Trophoblast cell (in vitro differentiated cells and primary cell): ENCODE data around the gene SLC23A2.

Experiments used
- DNase-seq, 2 donors: peaks; one replicate each; pipeline ENCODE4 v3.0.0-alpha.2; 2016
- H2AFZ ChIP-seq: 2 replicates; pipeline ENCODE4 v1.6.1; 2013; ENCODE audit warnings: low read length, moderate library complexity, mild to moderate bottlenecking; ENCODE audit not compliant: insufficient read depth, poor library complexity
- H2AK5ac ChIP-seq: 2 replicates; pipeline ENCODE4 v1.6.1; 2013; ENCODE audit warnings: mild to moderate bottlenecking, low read length
- H2BK120ac ChIP-seq: 2 replicates; pipeline ENCODE4 v1.6.1; 2013; ENCODE audit warnings: low read length, mild to moderate bottlenecking, moderate library complexity; ENCODE audit not compliant: insufficient read depth, poor library complexity
- H2BK12ac ChIP-seq: 2 replicates; pipeline ENCODE4 v1.6.1; 2013; ENCODE audit warnings: mild to moderate bottlenecking, low read length, moderate library complexity
- H2BK5ac ChIP-seq: 2 replicates; pipeline ENCODE4 v1.6.1; 2013; ENCODE audit warnings: low read length, low read depth, moderate library complexity, mild to moderate bottlenecking; ENCODE audit not compliant: poor library complexity
- H3K14ac ChIP-seq: 2 replicates; pipeline ENCODE4 v1.6.1; 2013; ENCODE audit warnings: mild to moderate bottlenecking, low read length
- H3K18ac ChIP-seq: 2 replicates; pipeline ENCODE4 v1.6.1; 2013; ENCODE audit warnings: mild to moderate bottlenecking, low read length
- H3K23ac ChIP-seq: 2 replicates; pipeline ENCODE4 v1.6.1; 2013; ENCODE audit warnings: low read length
- H3K27ac ChIP-seq: 2 replicates; pipeline ENCODE4 v1.5.1; 2013; ENCODE audit warnings: low read depth, mild to moderate bottlenecking, inconsistent platforms, low read length, moderate library complexity
- H3K27me3 ChIP-seq: 2 replicates; pipeline ENCODE4 v1.6.1; 2013; ENCODE audit warnings: inconsistent platforms, mild to moderate bottlenecking, low read length, moderate library complexity; ENCODE audit not compliant: insufficient read depth
- H3K36me3 ChIP-seq, 2 experiments: 1 replicate in 1 of 2; 2 replicates in 1 of 2; pipeline ENCODE4 v1.6.1; 2013; ENCODE audit warnings: low read length in 2 of 2, mild to moderate bottlenecking in 2 of 2, moderate library complexity in 1 of 2; ENCODE audit not compliant: insufficient read depth in 2 of 2, control insufficient read depth in 1 of 2
- H3K4ac ChIP-seq: 2 replicates; pipeline ENCODE4 v1.6.1; 2013; ENCODE audit warnings: low read depth, mild to moderate bottlenecking, low read length, moderate library complexity
- H3K4me1 ChIP-seq, 2 experiments: 1 replicate in 1 of 2; 2 replicates in 1 of 2; pipeline ENCODE4 v1.6.1; 2013; ENCODE audit warnings: low read length in 2 of 2, mild to moderate bottlenecking in 2 of 2, moderate library complexity in 1 of 2; ENCODE audit not compliant: insufficient read depth in 2 of 2, control insufficient read depth in 1 of 2
- H3K4me2 ChIP-seq: 2 replicates; pipeline ENCODE4 v1.6.1; 2013; ENCODE audit warnings: inconsistent platforms, mild to moderate bottlenecking, low read length, moderate library complexity
- H3K4me3 ChIP-seq: 2 replicates; pipeline ENCODE4 v1.5.1; 2013; ENCODE audit warnings: mild to moderate bottlenecking, low read depth, low read length, inconsistent platforms
- H3K79me1 ChIP-seq: one replicate; pipeline ENCODE4 v1.6.1; 2013; ENCODE audit warnings: low read length
- H3K79me2 ChIP-seq: 2 replicates; pipeline ENCODE4 v1.6.1; 2013; ENCODE audit warnings: low read length, mild to moderate bottlenecking; ENCODE audit not compliant: control insufficient read depth, insufficient read depth, poor library complexity
- H3K9ac ChIP-seq: 2 replicates; pipeline ENCODE4 v1.6.1; 2013; ENCODE audit warnings: mild to moderate bottlenecking, low read length
- H3K9me3 ChIP-seq: 2 replicates; pipeline ENCODE4 v1.6.1; 2013; ENCODE audit warnings: low read depth, mild to moderate bottlenecking, control low read depth, inconsistent platforms, low read length; ENCODE audit not compliant: insufficient read depth
- H4K12ac ChIP-seq: 2 replicates; pipeline ENCODE4 v1.6.1; 2013; ENCODE audit warnings: low read depth, mild to moderate bottlenecking, low read length, moderate library complexity
- H4K8ac ChIP-seq: 2 replicates; pipeline ENCODE4 v1.6.1; 2013; ENCODE audit warnings: low read depth, mild to moderate bottlenecking, low read length, moderate library complexity
- H4K91ac ChIP-seq: one replicate; pipeline ENCODE4 v1.6.1; 2013; ENCODE audit warnings: low read depth, mild to moderate bottlenecking, low read length, moderate library complexity
- WGBS: extraction: QIAGEN DNeasy Blood & Tissue Kit; methylation state at CpG from one replicate; pipeline ENCODE4 v1.1.7; 2013; ENCODE audit warnings: missing lambda C conversion rate; ENCODE audit not compliant: insufficient read length, insufficient coverage; ENCODE audit errors: extremely low coverage; 5-methylcytosine and 5-hydroxymethylcytosine counted together

The SLC23A2 gene

DNA sequence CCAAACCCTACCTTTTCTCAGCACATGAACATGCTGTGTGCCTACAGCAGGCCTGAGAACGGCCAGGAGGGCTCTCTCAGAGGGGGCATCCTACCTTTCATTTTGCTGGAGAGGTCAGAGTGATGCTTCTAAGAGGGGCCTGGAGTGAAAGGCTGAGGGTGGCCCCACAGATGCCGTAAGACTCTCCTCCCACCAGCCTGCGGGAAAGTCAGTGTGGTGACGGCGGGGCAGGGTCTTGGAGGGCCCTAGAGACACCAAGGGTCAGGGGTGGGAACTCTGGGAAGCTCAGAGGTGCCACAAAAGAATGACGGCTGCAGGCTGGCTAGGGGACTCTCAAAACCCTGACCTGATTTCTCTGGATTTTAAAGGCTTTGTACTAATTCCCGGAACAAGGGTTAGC lies 107.6 kb downstream of the SLC23A2 start:
- H3K4me2 ChIP-seq = no peak overlapping the region
- H3K79me2 ChIP-seq = no peaks in the 10 kb centered on the region
- no peak overlapping the region for H3K27ac ChIP-seq
- no peak overlapping the region for H2AK5ac ChIP-seq
- H3K4me3 ChIP-seq = no peak overlapping the region
- H2BK12ac ChIP-seq = no peak overlapping the region
- no peak overlapping the region for H4K8ac ChIP-seq
- no peaks in the 10 kb centered on the region for H3K79me1 ChIP-seq
- no peak overlapping the region for H2BK5ac ChIP-seq
- no peak overlapping the region for H2BK120ac ChIP-seq
- H3K36me3 ChIP-seq = peaks cover 2% of the 10 kb centered on the region in 2 experiments
- no peak for DNase-seq
- H3K14ac ChIP-seq = no peak overlapping the region
- H2AFZ ChIP-seq = no peak overlapping the region
- H3K18ac ChIP-seq = no peak overlapping the region
- H3K4ac ChIP-seq = no peak overlapping the region
- no CpG with 5 or more reads among the region's 7 CpGs for WGBS
- no peak overlapping the region for H4K12ac ChIP-seq
- no peak overlapping the region for H4K91ac ChIP-seq
- no peaks in the 10 kb centered on the region for H3K27me3 ChIP-seq
- H3K4me1 ChIP-seq = peaks cover 4 to 8% of the 10 kb centered on the region in 2 experiments
- H3K9me3 ChIP-seq = peaks cover 2% of the 10 kb centered on the region
- no peak overlapping the region for H3K23ac ChIP-seq
- H3K9ac ChIP-seq = no peak overlapping the region

DNA sequence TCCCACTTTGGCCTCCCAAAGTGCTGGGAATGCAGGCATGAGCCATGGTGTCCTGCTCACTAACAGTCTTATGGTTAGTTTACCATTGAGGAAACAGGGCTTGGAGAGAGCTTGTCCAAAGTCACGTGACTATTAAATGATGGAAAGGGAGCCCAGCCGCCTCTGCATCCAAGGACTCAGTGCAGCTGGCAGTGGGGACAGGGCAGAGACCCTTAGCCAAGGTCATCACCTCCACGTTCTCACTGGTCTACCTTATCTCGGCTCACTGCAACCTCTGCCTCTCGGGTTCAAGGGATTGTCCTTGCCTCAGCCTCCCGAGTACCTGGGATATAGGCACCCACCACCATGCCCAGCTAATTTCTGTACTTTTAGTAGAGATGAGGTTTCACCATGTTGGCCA lies 109.3 kb downstream of the SLC23A2 start:
- Histone ChIP-seq H3K79me2 (no peaks in the 10 kb centered on the region), H3K4me1 (no peaks in the 10 kb centered on the region), H4K12ac (no peak overlapping the region), H4K91ac (no peak overlapping the region), H3K79me1 (no peaks in the 10 kb centered on the region), H2BK5ac (no peak overlapping the region), H3K27me3 (no peaks in the 10 kb centered on the region), H2BK120ac (no peak overlapping the region), H2AFZ (no peak overlapping the region), H2AK5ac (no peak overlapping the region), H3K18ac (no peak overlapping the region), H3K14ac (no peak overlapping the region), H4K8ac (no peak overlapping the region), H3K9me3 (peaks cover 2% of the 10 kb centered on the region), H3K27ac (no peak overlapping the region), H3K23ac (no peak overlapping the region), H3K4me2 (no peak overlapping the region), H3K9ac (no peak overlapping the region), H3K36me3 (peaks cover 2% of the 10 kb centered on the region in 2 experiments), H3K4me3 (no peak overlapping the region), H2BK12ac (no peak overlapping the region), H3K4ac (no peak overlapping the region)
- no peak for DNase-seq
- no CpG with 5 or more reads among the region's 6 CpGs for WGBS

DNA sequence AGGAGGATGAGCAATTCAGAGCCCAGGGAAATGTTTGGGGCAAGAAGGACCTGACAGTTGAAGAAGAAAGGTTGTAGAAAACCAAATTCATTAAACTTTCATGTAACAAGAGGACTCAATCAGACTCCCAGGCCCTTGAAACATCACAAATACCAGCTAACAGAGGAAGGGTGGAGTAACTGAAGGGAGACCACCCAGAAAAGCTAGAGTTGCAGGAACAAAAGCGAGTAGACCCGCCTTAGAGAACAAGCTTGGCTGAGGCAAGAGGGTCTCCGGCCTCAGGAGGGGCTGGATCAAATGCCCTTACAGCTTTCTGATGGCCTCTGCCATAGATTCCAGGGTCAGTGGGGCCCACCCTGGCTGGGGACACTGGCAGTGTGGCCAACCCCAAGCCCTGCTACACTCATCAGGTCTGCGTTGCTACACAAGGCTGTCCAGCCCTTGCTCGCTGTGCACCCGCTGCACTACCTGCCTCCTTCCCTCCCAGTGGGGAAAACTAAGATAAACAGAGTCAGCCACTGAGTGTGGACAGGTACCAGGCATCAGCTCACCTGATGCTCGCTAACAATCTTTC lies 110.0 kb downstream of the SLC23A2 start:
- Histone ChIP-seq H4K91ac (no peak overlapping the region), H3K9me3 (peaks cover 2% of the 10 kb centered on the region), H2BK5ac (no peak overlapping the region), H3K14ac (no peak overlapping the region), H3K4me1 (no peaks in the 10 kb centered on the region), H3K4me2 (no peak overlapping the region), H3K79me1 (no peaks in the 10 kb centered on the region), H2AK5ac (no peak overlapping the region), H3K9ac (no peak overlapping the region), H3K4me3 (no peak overlapping the region), H2AFZ (no peak overlapping the region), H2BK12ac (no peak overlapping the region), H3K4ac (no peak overlapping the region), H4K8ac (no peak overlapping the region), H3K79me2 (no peaks in the 10 kb centered on the region), H3K27ac (no peak overlapping the region), H4K12ac (no peak overlapping the region), H3K23ac (no peak overlapping the region), H3K36me3 (peaks cover 2% of the 10 kb centered on the region in 2 experiments), H3K18ac (no peak overlapping the region), H2BK120ac (no peak overlapping the region), H3K27me3 (no peaks in the 10 kb centered on the region)
- no peak for DNase-seq
- WGBS = no CpG with 5 or more reads among the region's 7 CpGs

GRCh38 chr20:4889446-4889845 lies 111.9 kb downstream of the SLC23A2 start:
- Histone ChIP-seq H2AFZ (no peak overlapping the region), H3K36me3 (peaks cover 2% of the 10 kb centered on the region in 2 experiments), H2BK5ac (no peak overlapping the region), H3K79me1 (no peaks in the 10 kb centered on the region), H3K18ac (no peak overlapping the region), H3K4me3 (no peak overlapping the region), H3K4me1 (no peaks in the 10 kb centered on the region), H3K27me3 (no peaks in the 10 kb centered on the region), H3K4me2 (no peak overlapping the region), H2BK12ac (no peak overlapping the region), H3K9ac (no peak overlapping the region), H2AK5ac (no peak overlapping the region), H3K79me2 (no peaks in the 10 kb centered on the region), H4K12ac (no peak overlapping the region), H3K23ac (no peak overlapping the region), H2BK120ac (no peak overlapping the region), H4K91ac (no peak overlapping the region), H3K27ac (no peak overlapping the region), H3K14ac (no peak overlapping the region), H4K8ac (no peak overlapping the region), H3K9me3 (no peaks in the 10 kb centered on the region), H3K4ac (no peak overlapping the region)
- no CpG with 5 or more reads among the region's 7 CpGs for WGBS
- DNase-seq = no peak
